Fibroblast of skin of abdomen (primary cell): Measurements from ENCODE around the gene ARHGAP5.
A peak's percentile ranks its signal among the peaks of the same experiment; 100 is the strongest.

Experiments
- DNase-seq: peaks from one replicate; pipeline ENCODE4 v3.0.0-alpha.2; 2013

The ARHGAP5 gene

GRCh38 chr14:32186248-32186647, 109.1 kb downstream of the ARHGAP5 start:
- DNase-seq: no peak

- no peak for DNase-seq
Observed at GRCh38 chr14:32189811-32190210, 112.7 kb downstream of the ARHGAP5 start.

GRCh38 chr14:32190673-32191072, 113.6 kb downstream of the ARHGAP5 start:
- peak; percentile 24 for DNase-seq

GRCh38 chr14:32192712-32193373, 115.7 kb downstream of the ARHGAP5 start:
- DNase-seq: no peak

GRCh38 chr14:32193532-32193931, 116.4 kb downstream of the ARHGAP5 start:
- no peak for DNase-seq

GRCh38 chr14:32195636-32196035, 118.5 kb downstream of the ARHGAP5 start:
- no peak for DNase-seq

- DNase-seq: no peak
Observed at GRCh38 chr14:32197919-32198318, 120.8 kb downstream of the ARHGAP5 start.

- DNase-seq: no peak
Observed at GRCh38 chr14:32200368-32201192, 123.5 kb downstream of the ARHGAP5 start.

- peak; percentile 39 for DNase-seq
Observed at GRCh38 chr14:32201193-32201815, 124.2 kb downstream of the ARHGAP5 start.

- peak; percentile 7 for DNase-seq
Observed at GRCh38 chr14:32201816-32202490, 124.8 kb downstream of the ARHGAP5 start, which contains the start of gene RNU6-7. Gene RNU6-7 (plus strand): TSS chr14:32202045.

GRCh38 chr14:32202491-32202997, 125.4 kb downstream of the ARHGAP5 start:
- peak; percentile 8 for DNase-seq

GRCh38 chr14:32202998-32203882, 126.1 kb downstream of the ARHGAP5 start, which contains the start of gene RNU6-8:
Gene RNU6-8 (minus strand): TSS chr14:32203269.
- DNase-seq: peak; percentile 89

GRCh38 chr14:32203928-32204357, 126.8 kb downstream of the ARHGAP5 start:
- no peak for DNase-seq

GRCh38 chr14:32205554-32205953, 128.4 kb downstream of the ARHGAP5 start:
- no peak for DNase-seq

GRCh38 chr14:32205984-32206383, 128.9 kb downstream of the ARHGAP5 start:
- no peak for DNase-seq

GRCh38 chr14:32206552-32206951, 129.4 kb downstream of the ARHGAP5 start:
- DNase-seq: no peak

- DNase-seq: no peak
Observed at GRCh38 chr14:32208490-32208889, 131.4 kb downstream of the ARHGAP5 start.
